ENCODE data around the gene PSORS1C2.

PSORS1C2 gene

DNA sequence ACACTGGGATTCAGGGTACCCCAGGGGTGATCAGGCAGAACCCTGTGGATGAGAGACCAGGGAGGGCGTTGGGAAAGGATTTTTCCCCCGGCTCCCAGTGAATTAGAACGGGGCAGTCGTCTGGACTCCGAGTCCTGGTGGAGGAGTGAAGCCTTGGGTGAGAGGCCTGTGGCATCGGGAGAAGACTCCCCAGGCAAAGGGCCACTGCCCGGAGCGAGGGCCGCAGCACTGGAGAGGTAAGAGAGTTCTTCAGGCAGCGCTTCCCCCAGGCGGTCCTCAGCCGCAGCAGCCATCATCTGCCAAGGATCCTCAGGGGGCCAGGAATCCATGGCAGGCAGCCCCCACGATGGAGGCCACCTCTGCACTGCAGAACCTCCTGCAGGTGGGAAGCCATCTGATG, 27.2 kb downstream of the PSORS1C2 start:
- no peaks in the 10 kb centered on the region for H3K9me3 ChIP-seq (ENCODE audit: insufficient read depth, low read depth, low read length)
- H3K4me1 ChIP-seq (ENCODE audit: insufficient read depth, low read length) = peaks cover 28% of the 10 kb centered on the region
- peaks cover 9% of the 10 kb centered on the region for H3K27me3 ChIP-seq (ENCODE audit: insufficient read depth, low read length)
- H3K9ac ChIP-seq (ENCODE audit: low read depth, low read length) = no peak overlapping the region
- H3K36me3 ChIP-seq (ENCODE audit: insufficient read depth, low read length) = no peaks in the 10 kb centered on the region
- H3K4me3 ChIP-seq (ENCODE audit: low read length) = no peak overlapping the region
- H3K27ac ChIP-seq (ENCODE audit: low read depth, low read length) = no peak overlapping the region
- 86% methylated on average over 13 of the region's 13 CpGs for WGBS

DNA sequence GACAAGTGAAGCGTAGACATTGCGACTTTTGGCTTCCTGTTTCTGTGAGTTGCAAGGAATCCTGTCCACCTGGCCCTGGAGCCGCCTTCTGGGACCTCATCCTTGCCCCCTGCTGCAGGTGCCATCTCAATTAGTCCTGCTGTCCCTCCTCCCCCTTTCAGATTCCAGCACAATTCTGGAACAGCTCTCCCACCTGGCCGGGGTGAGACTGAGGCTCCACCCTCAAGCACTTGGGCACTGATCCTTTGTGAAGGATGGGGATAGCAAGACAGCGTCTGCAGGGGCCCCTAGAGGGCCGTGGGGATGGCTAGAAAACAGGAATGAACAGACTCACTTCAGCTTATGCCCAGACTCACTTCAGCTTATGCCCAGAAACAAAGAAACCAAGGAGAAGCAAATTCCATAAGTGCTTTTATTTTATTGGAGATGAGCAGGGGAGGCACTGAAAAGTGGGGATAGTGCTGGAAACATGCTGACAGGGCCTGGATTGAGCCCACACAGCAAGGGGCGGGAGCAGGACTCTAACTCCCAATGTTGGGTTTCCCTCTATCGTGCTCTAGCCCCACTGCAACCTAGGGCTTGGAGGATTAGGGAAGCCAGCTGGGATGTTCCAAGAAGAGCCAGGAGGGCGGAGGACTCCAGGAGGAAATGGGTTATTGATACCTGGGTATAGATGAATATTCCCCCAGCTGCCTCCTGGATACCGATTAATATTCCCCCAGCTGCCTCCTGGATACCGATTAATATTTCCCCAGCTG, 27.9 kb downstream of the PSORS1C2 start:
- 56% methylated on average over 11 of the region's 11 CpGs for WGBS
- no peak overlapping the region; the same call in 1 of the 2 replicates for H3K27ac ChIP-seq (ENCODE audit: low read depth, low read length)
- no peaks in the 10 kb centered on the region for H3K9me3 ChIP-seq (ENCODE audit: insufficient read depth, low read depth, low read length)
- H3K27me3 ChIP-seq (ENCODE audit: insufficient read depth, low read length) = peaks cover 9% of the 10 kb centered on the region
- H3K36me3 ChIP-seq (ENCODE audit: insufficient read depth, low read length) = no peaks in the 10 kb centered on the region
- peaks cover 28% of the 10 kb centered on the region for H3K4me1 ChIP-seq (ENCODE audit: insufficient read depth, low read length)
- no peak overlapping the region for H3K4me3 ChIP-seq (ENCODE audit: low read length)
- no peak overlapping the region for H3K9ac ChIP-seq (ENCODE audit: low read depth, low read length)

- Histone ChIP-seq H3K4me3 (ENCODE audit: low read length) (no peak overlapping the region), H3K9me3 (ENCODE audit: insufficient read depth, low read depth, low read length) (no peaks in the 10 kb centered on the region), H3K9ac (ENCODE audit: low read depth, low read length) (no peak overlapping the region), H3K36me3 (ENCODE audit: insufficient read depth, low read length) (no peaks in the 10 kb centered on the region), H3K4me1 (ENCODE audit: insufficient read depth, low read length) (peaks cover 11% of the 10 kb centered on the region), H3K27ac (ENCODE audit: low read depth, low read length) (no peak overlapping the region), H3K27me3 (ENCODE audit: insufficient read depth, low read length) (peaks cover 7% of the 10 kb centered on the region)
- 80% methylated on average over 4 of the region's 4 CpGs for WGBS
These were observed 31.8 kb downstream of the PSORS1C2 start for GRCh38 chr6:31107052-31107451.

- Histone ChIP-seq H3K27ac (ENCODE audit: low read depth, low read length) (no peak overlapping the region), H3K4me3 (ENCODE audit: low read length) (no peak overlapping the region), H3K9ac (ENCODE audit: low read depth, low read length) (no peak overlapping the region), H3K9me3 (ENCODE audit: insufficient read depth, low read depth, low read length) (no peaks in the 10 kb centered on the region), H3K4me1 (ENCODE audit: insufficient read depth, low read length) (no peaks in the 10 kb centered on the region), H3K27me3 (ENCODE audit: insufficient read depth, low read length) (no peaks in the 10 kb centered on the region), H3K36me3 (ENCODE audit: insufficient read depth, low read length) (no peaks in the 10 kb centered on the region)
- WGBS = 91% methylated on average over 2 of the region's 2 CpGs
These were observed 35.7 kb downstream of the PSORS1C2 start for GRCh38 chr6:31103136-31103535.

DNA sequence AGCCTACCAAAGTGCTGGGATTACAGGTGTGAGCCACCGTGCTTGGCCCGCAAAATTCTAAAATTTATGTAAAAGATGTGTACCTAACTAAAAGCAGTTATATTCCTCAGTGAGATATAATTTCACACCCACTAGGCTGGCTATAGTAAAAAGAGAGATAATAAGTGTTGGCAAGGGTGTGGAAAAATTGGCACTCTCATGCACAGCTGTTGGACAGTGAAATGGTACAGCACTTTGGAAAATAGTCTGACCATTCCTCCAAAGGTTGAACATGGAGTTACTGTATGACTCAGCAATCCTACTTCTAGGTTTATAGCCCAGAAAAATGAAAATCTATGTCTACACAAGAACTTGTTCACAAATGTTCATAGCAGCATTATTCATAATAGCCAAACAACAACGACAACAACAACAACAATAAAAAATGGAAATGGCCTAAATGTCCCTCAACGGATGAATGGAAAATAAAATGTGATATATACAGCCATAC, 40.4 kb downstream of the PSORS1C2 start:
- H3K4me3 ChIP-seq (ENCODE audit: low read length) = no peak overlapping the region
- no peaks in the 10 kb centered on the region for H3K9me3 ChIP-seq (ENCODE audit: insufficient read depth, low read depth, low read length)
- H3K9ac ChIP-seq (ENCODE audit: low read depth, low read length) = no peak overlapping the region
- no peak overlapping the region for H3K27ac ChIP-seq (ENCODE audit: low read depth, low read length)
- H3K4me1 ChIP-seq (ENCODE audit: insufficient read depth, low read length) = no peaks in the 10 kb centered on the region
- 94% methylated on average over 2 of the region's 4 CpGs for WGBS
- no peaks in the 10 kb centered on the region for H3K36me3 ChIP-seq (ENCODE audit: insufficient read depth, low read length)
- H3K27me3 ChIP-seq (ENCODE audit: insufficient read depth, low read length) = no peaks in the 10 kb centered on the region

GRCh38 chr6:31096656-31097055, 42.2 kb downstream of the PSORS1C2 start:
- Histone ChIP-seq H3K4me3 (ENCODE audit: low read length) (no peak overlapping the region), H3K36me3 (ENCODE audit: insufficient read depth, low read length) (no peaks in the 10 kb centered on the region), H3K4me1 (ENCODE audit: insufficient read depth, low read length) (no peaks in the 10 kb centered on the region), H3K27ac (ENCODE audit: low read depth, low read length) (no peak overlapping the region), H3K9ac (ENCODE audit: low read depth, low read length) (no peak overlapping the region), H3K9me3 (ENCODE audit: insufficient read depth, low read depth, low read length) (no peaks in the 10 kb centered on the region), H3K27me3 (ENCODE audit: insufficient read depth, low read length) (no peaks in the 10 kb centered on the region)
- WGBS = 92% methylated on average over 5 of the region's 5 CpGs

DNA sequence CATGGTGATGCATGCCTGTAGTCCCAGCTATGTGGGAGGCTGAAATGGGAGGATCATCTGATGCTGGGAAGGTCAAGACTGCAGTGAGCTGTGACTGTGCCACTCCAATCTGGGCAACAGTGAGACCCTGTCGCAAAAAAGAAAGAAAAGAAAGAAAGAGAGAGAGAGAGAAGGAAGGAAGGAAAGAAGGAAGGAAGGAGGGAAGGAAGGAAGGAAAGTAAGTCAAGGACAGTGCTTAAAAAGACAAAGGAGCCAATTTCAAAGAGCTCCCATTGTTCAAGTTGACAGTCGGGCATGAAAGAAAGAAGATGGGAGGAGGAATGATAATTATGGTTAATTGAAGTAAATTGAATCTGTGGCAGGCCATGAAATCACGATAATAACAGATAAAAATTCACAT, 42.7 kb downstream of the PSORS1C2 start:
- no peaks in the 10 kb centered on the region for H3K4me1 ChIP-seq (ENCODE audit: insufficient read depth, low read length)
- H3K27ac ChIP-seq (ENCODE audit: low read depth, low read length) = no peak overlapping the region
- no peak overlapping the region for H3K9ac ChIP-seq (ENCODE audit: low read depth, low read length)
- H3K36me3 ChIP-seq (ENCODE audit: insufficient read depth, low read length) = no peaks in the 10 kb centered on the region
- no peak overlapping the region for H3K4me3 ChIP-seq (ENCODE audit: low read length)
- no peaks in the 10 kb centered on the region for H3K9me3 ChIP-seq (ENCODE audit: insufficient read depth, low read depth, low read length)
- H3K27me3 ChIP-seq (ENCODE audit: insufficient read depth, low read length) = no peaks in the 10 kb centered on the region
- 92% methylated on average over 2 of the region's 3 CpGs for WGBS

- 79% methylated on average over 3 of the region's 3 CpGs for WGBS
- no peaks in the 10 kb centered on the region for H3K36me3 ChIP-seq (ENCODE audit: insufficient read depth, low read length)
- H3K4me1 ChIP-seq (ENCODE audit: insufficient read depth, low read length) = no peaks in the 10 kb centered on the region
- no peak overlapping the region for H3K4me3 ChIP-seq (ENCODE audit: low read length)
- no peaks in the 10 kb centered on the region for H3K9me3 ChIP-seq (ENCODE audit: insufficient read depth, low read depth, low read length)
- H3K9ac ChIP-seq (ENCODE audit: low read depth, low read length) = no peak overlapping the region
- H3K27ac ChIP-seq (ENCODE audit: low read depth, low read length) = no peak overlapping the region
- no peaks in the 10 kb centered on the region for H3K27me3 ChIP-seq (ENCODE audit: insufficient read depth, low read length)
These were observed 44.4 kb downstream of the PSORS1C2 start for GRCh38 chr6:31094389-31094881.

- Histone ChIP-seq H3K4me1 (ENCODE audit: insufficient read depth, low read length) (no peaks in the 10 kb centered on the region), H3K36me3 (ENCODE audit: insufficient read depth, low read length) (no peaks in the 10 kb centered on the region), H3K4me3 (ENCODE audit: low read length) (no peak overlapping the region), H3K9ac (ENCODE audit: low read depth, low read length) (no peak overlapping the region), H3K27me3 (ENCODE audit: insufficient read depth, low read length) (no peaks in the 10 kb centered on the region), H3K9me3 (ENCODE audit: insufficient read depth, low read depth, low read length) (no peaks in the 10 kb centered on the region), H3K27ac (ENCODE audit: low read depth, low read length) (no peak overlapping the region)
- WGBS = 90% methylated on average over 12 of the region's 12 CpGs
These were observed 45.9 kb downstream of the PSORS1C2 start for GRCh38 chr6:31092769-31093505.

DNA sequence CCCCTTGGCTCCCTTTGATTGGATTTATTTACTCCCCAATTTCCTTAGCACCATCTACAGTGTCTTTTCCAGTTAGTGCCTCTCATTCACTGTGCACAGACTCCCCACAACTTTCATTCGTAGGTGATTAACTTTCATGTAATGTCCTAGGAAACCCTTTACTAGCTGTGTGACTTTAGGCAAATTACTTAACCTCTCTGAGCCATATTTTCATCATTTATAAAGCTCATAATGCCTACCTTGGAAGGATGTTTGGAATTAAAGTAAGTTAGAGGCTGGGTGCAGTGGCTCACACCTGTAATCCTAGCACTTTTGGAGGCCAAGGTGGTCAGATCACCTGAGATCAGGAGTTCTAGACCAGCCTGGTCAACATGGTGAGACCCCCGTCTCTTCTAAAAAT, 46.6 kb downstream of the PSORS1C2 start:
- Histone ChIP-seq H3K4me1 (ENCODE audit: insufficient read depth, low read length) (peaks cover 2% of the 10 kb centered on the region), H3K36me3 (ENCODE audit: insufficient read depth, low read length) (no peaks in the 10 kb centered on the region), H3K9ac (ENCODE audit: low read depth, low read length) (no peak overlapping the region), H3K9me3 (ENCODE audit: insufficient read depth, low read depth, low read length) (no peaks in the 10 kb centered on the region), H3K27me3 (ENCODE audit: insufficient read depth, low read length) (no peaks in the 10 kb centered on the region), H3K27ac (ENCODE audit: low read depth, low read length) (no peak overlapping the region), H3K4me3 (ENCODE audit: low read length) (no peak overlapping the region)
- WGBS = 94% methylated on average over 2 of the region's 2 CpGs

GRCh38 chr6:31091680-31092079, 47.2 kb downstream of the PSORS1C2 start:
- H3K27ac ChIP-seq (ENCODE audit: low read depth, low read length) = no peak overlapping the region
- no peak overlapping the region for H3K9ac ChIP-seq (ENCODE audit: low read depth, low read length)
- H3K4me1 ChIP-seq (ENCODE audit: insufficient read depth, low read length) = peaks cover 7% of the 10 kb centered on the region
- H3K4me3 ChIP-seq (ENCODE audit: low read length) = no peak overlapping the region
- no peaks in the 10 kb centered on the region for H3K9me3 ChIP-seq (ENCODE audit: insufficient read depth, low read depth, low read length)
- H3K36me3 ChIP-seq (ENCODE audit: insufficient read depth, low read length) = no peaks in the 10 kb centered on the region
- 66% methylated on average over 3 of the region's 3 CpGs for WGBS
- H3K27me3 ChIP-seq (ENCODE audit: insufficient read depth, low read length) = no peaks in the 10 kb centered on the region

All from HUES64 (cell line).